HG03469 (cell line): ENCODE data around the gene DKKL1.

Experiments used
- ATAC-seq: cut with Tn5 transposase; IDR thresholded peaks from one replicate; pipeline ENCODE4 v1.9.1; 2021; ENCODE audit warnings: mild to moderate bottlenecking, moderate library complexity, moderate number of reproducible peaks; ENCODE audit not compliant: unreplicated experiment

DKKL1 gene

GRCh38 chr19:49391581-49392399, 28.1 kb downstream of the DKKL1 start:
- no peak for ATAC-seq

GRCh38 chr19:49393881-49394280, 30.2 kb downstream of the DKKL1 start:
- no peak for ATAC-seq

GRCh38 chr19:49395581-49396407, 32.1 kb downstream of the DKKL1 start:
- no peak for ATAC-seq

GRCh38 chr19:49396738-49397505, 33.2 kb downstream of the DKKL1 start:
- no peak for ATAC-seq

- no peak for ATAC-seq
Measured at GRCh38 chr19:49398001-49398615, 34.4 kb downstream of the DKKL1 start.

GRCh38 chr19:49398931-49399330, 35.3 kb downstream of the DKKL1 start:
- ATAC-seq, result no peak

GRCh38 chr19:49400029-49400428, 36.4 kb downstream of the DKKL1 start:
- ATAC-seq, result no peak

- no peak for ATAC-seq
Measured at GRCh38 chr19:49403404-49404187, 39.9 kb downstream of the DKKL1 start.

GRCh38 chr19:49407079-49407478, 43.4 kb downstream of the DKKL1 start:
- ATAC-seq, result no peak

- no peak for ATAC-seq
Measured at GRCh38 chr19:49407482-49408015, 43.9 kb downstream of the DKKL1 start.

GRCh38 chr19:49408816-49409440, 45.3 kb downstream of the DKKL1 start:
- ATAC-seq, result no peak

- ATAC-seq, result no peak
Measured at GRCh38 chr19:49409441-49410029, 45.9 kb downstream of the DKKL1 start.

GRCh38 chr19:49411681-49412326, 48.1 kb downstream of the DKKL1 start:
- ATAC-seq, result no peak

GRCh38 chr19:49413348-49413747, 49.7 kb downstream of the DKKL1 start:
- ATAC-seq, result no peak

- no peak for ATAC-seq
Measured at GRCh38 chr19:49414256-49414655, 50.6 kb downstream of the DKKL1 start.

GRCh38 chr19:49415102-49415809, 51.6 kb downstream of the DKKL1 start:
- no peak for ATAC-seq

- no peak for ATAC-seq
Measured at GRCh38 chr19:49415810-49416200, 52.1 kb downstream of the DKKL1 start.

- no peak for ATAC-seq
Measured at GRCh38 chr19:49417088-49417487, 53.4 kb downstream of the DKKL1 start.
